GM18502 (cell line): ENCODE measurements around the gene CHPT1.
"Not testable (repeated sequence)": the region's sequence is repeated elsewhere in the genome, so short reads cannot be mapped to it uniquely, and the experiment has no call there.

Experiments used
- ATAC-seq: cut with Tn5 transposase; IDR thresholded peaks from one replicate; pipeline ENCODE4 v1.9.1; 2021; ENCODE audit warnings: mild to moderate bottlenecking; ENCODE audit not compliant: unreplicated experiment, poor library complexity

Gene CHPT1

GRCh38 chr12:101714877-101715444 is 17.5 kb downstream of the CHPT1 start:
- ATAC-seq: no peak

DNA sequence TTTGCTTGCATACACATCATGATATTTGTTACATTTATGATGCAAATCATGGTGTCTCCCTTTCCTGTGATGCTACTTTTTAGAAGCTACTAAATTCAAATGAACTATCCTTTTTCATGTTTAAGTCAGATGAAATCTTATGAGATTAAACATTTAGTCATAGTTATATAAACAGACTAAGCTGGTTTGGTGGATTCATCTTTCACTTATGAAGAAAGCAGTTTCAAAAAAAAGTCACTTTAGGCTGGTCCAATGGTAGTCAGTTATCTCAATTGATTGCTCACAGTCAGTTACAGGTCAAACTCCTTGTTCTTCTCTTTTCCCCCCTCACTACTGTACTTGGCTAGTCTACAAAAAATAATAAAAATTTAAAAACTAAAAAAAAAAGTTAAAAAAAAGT is 22.1 kb downstream of the CHPT1 start:
- ATAC-seq: no peak

DNA sequence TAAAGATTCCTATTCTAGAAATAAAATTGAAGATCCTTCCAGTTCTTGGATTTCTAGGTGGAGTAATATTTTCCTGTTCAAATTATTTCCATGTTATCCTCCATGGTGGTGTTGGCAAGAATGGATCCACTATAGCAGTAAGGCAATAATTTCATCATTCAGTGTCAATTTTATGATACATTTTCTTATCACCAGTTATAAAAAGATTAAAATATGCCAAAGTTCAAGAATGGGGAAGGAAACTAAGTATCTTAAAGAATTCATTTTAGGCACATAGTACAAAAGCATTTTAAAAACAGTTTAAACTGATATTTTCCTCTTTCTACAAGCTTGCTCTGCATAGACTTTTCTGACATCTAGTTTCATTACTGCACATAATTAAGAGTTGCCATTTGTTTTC is 22.7 kb downstream of the CHPT1 start:
- ATAC-seq: no peak

DNA sequence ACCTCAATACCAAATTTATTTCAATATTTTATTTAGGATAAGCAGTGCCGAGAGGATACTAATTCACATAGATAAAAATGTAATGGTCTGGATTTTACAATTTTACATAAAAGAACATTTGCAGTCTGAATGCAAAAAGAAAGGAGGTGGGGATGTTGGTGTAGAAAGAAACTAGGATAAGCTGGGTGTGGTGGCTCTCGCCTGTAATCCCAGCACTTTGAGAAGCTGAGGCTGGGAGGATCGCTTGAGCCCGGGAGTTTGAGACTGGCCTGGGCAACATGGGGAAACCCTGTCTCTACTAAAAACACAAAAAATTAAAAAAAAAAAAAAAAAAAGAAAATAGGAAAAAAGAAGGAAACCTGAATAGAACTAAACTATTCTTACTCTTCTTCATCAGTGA is 25.0 kb downstream of the CHPT1 start:
- no peak for ATAC-seq

- no peak for ATAC-seq
These were observed 29.7 kb downstream of the CHPT1 start for GRCh38 chr12:101727098-101727497.

DNA sequence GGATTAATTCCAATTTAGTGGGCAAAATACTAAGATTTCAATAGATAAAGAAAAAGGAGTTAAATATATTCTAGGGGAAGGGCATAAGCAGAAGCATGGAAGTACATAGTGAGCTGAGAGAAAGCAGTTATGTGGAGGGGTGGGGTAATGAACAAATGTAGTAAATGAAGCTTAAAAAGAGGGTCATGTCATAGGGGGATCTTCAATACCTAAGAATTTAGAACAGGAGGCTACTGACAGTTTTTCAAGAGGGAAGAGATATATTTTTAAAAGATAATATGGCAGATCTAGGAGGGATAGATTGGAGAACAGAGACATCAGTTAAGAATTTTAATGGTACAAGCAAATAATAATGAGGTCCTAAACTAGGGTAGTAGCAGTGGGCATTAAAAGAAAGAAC is 32.4 kb downstream of the CHPT1 start:
- ATAC-seq: no peak

- no peak for ATAC-seq
These were observed 34.9 kb downstream of the CHPT1 start for GRCh38 chr12:101732318-101732717.

GRCh38 chr12:101733166-101733565 is 35.7 kb downstream of the CHPT1 start:
- no peak for ATAC-seq

GRCh38 chr12:101734482-101734881 is 37.0 kb downstream of the CHPT1 start:
- ATAC-seq: not testable (repeated sequence)

DNA sequence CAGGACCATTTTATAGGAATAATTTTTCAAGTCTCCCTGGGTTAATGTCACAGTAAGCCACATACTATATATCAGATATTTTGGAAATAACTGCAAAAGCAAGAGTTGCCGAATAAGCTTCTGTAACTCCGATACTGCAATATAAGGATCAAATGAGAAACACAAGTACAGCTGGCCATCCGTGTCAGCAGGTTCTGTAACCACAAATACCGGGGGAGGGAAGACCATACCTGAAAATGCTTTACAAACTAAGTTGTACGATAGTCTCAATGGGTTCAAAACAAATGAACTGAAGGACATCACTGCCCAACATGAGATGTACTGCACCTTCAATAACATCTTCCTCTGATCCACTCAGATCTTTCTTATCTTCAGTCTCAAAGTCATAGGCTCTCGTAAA is 40.0 kb downstream of the CHPT1 start:
- no peak for ATAC-seq

DNA sequence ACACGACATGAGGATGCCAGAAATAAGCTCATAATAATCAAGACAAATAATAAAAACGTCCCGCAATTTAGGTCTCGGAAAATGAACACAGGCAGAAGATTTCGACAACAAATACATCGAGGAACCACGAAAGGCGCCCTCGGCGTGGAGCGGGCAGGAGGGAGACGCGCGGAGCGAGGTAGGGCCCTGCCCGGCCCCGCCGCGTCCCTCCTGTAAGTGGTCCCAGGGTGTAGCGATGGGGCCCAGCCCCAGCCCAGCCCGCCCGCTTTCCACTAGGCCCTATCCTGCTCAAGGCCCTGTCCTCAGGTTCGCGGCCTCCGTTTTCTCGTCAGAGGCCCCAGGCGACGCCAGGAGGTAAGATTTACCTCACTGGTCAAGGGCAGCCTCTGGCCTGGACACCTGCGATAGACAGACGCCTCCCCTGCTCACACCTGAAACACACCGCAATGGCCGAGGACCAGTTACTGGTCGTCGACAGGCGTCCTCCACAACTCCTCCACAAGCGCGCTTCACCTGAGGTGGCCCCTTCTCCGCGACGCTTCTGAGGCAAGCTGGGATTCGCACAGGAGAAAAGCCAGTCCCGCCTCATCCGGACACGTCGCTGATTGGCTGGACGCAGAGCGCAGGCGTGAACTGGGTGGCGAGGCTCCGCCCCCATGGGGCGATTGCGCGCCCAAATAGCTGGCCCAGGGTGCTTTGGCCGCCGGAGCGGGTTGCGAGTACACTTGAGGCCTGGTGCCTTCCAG is 41.7 kb downstream of the CHPT1 start, which contains the start of gene SYCP3:
TSS of gene SYCP3 (minus strand) at position 543 of the 746 bp plus-strand sequence. CDS start 1,527 bp downstream, outside the sequence.
- ATAC-seq: no peak

DNA sequence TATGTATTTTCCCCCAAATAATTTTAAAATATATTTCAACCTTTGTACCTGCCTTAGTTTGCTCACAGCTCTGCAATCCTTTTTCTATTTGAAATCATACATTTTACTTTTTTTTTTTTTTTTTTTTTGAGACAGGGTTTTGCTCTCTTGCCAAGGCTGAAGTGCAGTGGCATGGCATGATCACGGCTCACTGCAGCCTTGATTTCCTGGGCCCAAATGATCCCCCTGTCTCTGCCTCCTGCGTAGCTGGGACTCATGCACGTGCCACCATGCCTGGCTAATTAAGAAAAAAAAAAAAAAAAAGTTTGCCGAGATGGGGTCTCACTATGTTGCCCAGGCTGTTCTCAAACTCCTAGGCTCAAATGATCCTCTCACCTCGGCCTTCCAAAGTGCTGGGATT is 43.1 kb downstream of the CHPT1 start:
- ATAC-seq: no peak

DNA sequence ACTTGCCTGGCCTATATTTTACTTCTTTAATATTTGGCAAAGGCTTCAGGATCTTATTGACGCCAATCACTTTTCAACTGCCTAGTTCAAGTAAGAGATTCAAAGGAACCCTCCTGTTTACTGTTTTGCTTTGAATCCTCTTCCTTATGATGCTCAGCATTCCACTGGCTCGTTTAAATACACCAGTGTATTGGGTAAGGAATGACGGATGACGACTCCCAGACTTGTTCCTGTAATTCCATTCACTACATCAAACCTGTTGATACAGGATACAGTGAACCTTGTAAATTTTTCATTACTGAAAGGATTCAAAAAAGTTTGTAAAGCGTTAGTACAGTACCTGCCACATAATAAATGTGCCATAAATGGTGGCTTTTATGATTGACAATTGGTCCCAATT is 43.5 kb downstream of the CHPT1 start:
- no peak for ATAC-seq

DNA sequence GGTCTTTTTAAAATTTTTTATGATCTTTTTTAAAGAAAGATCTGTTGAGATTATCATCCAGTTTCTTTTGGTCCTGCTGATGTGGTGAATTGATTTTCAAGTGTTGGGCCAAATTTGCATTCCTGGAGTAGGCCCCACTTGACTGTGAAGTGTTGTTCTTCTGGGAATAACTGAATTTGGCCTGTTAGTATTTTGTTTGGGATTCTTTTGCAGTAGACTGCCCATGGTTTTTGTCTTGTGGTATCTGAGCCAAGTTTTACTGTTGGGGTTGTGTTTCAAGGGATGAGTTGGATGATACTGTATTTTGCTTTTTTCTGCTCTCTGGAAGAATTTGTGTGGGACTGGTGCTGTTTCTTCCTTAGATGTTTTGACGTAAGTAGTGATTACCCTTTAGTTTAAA is 45.8 kb downstream of the CHPT1 start:
- ATAC-seq: peak; percentile 2

DNA sequence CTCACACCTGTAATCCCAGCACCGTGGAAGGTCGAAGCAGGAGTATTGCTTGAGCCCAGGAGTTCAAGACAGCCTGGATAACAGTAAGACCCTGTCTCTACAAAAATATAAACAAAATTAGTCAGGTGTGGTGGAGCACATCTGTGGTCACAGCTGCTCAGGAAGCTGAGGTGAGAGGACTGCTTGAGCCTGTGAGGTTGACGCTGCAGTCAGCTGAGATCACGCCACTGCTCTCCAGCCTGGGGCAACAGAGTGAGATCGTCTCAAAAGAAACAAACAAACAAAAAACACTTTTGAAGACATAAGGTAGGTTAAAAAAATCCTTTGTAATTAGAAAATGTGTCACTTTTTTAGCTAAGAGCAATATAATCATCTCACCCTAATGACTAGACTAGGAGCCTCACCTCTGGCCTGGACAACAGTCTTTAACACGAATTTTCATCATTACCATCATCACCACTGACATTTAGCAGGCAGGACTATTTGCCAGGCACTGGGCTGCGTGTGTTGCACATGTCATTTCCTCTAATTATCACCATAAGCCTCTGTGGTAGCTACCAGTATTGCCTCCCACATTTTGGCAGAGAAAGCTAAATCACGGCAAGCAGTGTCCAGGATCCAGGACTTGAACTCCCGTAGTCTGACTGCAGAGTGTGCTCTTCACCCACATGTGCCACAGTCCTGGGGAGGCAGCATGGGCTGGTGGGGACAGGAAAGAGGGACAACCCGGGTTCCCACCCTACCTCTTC is 46.5 kb downstream of the CHPT1 start:
- peak; percentile 97 for ATAC-seq

DNA sequence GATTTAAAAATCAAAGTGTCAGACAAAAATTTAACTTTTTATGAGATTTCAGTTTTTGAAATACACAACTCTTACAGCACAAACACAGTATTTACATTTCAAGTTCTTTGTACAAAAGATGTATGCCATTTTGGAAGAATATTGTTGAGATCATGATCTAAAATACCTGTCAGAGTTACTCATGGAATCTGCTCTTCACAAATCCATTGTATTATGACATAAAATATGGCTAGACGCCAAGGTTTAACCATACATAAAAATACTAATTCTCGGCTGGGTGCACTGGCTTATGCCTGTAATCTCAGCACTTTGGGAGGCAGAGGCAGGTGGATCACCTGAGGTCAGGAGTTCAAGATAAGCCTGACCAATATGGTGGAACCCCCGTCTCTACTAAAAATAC is 48.0 kb downstream of the CHPT1 start:
- ATAC-seq: no peak

GRCh38 chr12:101746196-101746595 is 48.8 kb downstream of the CHPT1 start:
- ATAC-seq: no peak

DNA sequence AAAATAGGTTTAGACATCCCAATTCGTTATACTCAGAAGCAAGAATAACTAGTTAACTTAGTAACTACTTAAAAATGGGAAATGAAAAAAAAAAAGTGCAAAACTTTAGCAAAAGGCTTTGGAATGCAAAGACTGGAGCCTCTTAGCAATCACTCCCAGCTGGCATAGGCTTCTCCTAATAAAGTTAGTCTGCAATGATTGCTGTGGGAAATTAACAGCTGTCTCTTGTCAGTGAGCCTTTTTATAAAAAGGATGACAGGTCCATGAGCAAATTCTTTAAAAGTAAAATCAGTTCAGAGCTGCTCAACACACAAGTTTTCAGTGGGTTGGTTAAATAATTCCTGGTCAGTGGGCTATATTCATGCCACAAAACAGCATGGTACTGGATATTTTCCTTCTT is 49.2 kb downstream of the CHPT1 start:
- no peak for ATAC-seq

DNA sequence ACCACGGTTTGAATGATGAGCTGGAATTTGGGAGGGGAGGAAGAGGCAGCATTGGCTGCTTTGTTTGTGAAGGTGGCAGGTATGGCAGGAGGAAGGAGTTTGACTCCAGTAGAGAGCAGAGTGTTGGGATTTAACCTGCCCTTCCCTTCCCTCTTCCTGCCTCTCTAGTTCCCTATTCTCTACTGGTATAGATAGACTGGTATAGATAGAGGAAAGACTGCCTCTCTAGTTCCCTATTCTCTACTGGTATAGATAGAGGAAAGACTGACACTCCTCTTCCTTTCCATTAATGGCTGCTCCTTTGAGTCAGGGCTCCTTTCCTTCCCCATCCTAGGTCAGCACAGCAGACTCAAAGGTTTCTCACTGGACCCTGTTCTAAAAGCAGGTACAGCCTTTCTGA is 50.3 kb downstream of the CHPT1 start:
- ATAC-seq: no peak

GRCh38 chr12:101748907-101749306 is 51.5 kb downstream of the CHPT1 start:
- no peak for ATAC-seq

GRCh38 chr12:101749657-101750056 is 52.2 kb downstream of the CHPT1 start:
- no peak for ATAC-seq
